GM19099 (cell line): Measurements from ENCODE around the gene FRS2.

Experiments
- POLR2A ChIP-seq: IDR thresholded peaks from 3 replicates; pipeline ENCODE4 v1.6.1; 2011; ENCODE audit warnings: low read depth; ENCODE audit not compliant: insufficient read length; ENCODE audit errors: extremely low read depth

Gene FRS2

DNA sequence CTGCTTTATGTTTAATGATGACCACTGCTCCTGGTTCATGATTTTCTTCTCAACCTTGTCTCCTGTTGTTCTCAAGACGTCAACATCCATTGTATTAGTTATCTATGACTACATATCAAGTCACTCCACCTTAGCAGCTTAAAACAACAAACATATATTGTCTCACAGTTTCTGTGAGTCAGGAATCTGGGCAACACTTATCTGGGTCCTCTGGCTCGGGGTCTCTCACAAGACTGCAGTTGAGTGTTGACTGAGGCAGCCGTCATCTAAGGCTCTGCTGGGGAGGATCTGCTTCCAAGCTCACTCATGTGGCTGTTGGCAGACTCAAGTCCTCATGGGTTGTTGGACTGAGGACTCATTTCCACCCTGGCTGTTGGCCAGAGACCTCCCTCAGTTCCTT is 27.3 kb upstream of the FRS2 start:
- TF ChIP-seq POLR2A = no peak

DNA sequence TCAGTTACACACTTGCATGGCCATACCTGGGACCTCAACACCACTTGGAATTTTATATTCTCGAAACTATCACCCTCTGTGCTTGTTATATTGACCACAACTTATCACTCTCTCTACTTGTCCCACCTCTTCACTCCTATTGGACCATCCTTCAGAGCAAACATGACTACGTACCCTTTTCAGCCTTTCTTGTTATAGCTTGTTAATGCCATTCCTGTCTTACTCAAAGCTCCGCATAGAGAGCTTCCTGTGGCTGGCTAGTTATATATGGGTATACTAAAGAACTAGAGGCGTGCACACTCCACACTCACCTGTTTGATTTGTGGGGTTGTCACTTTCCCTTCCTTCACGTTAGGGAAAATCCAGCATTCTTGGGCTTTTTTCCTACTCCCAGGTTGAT is 26.3 kb upstream of the FRS2 start:
- TF ChIP-seq POLR2A = no peak

DNA sequence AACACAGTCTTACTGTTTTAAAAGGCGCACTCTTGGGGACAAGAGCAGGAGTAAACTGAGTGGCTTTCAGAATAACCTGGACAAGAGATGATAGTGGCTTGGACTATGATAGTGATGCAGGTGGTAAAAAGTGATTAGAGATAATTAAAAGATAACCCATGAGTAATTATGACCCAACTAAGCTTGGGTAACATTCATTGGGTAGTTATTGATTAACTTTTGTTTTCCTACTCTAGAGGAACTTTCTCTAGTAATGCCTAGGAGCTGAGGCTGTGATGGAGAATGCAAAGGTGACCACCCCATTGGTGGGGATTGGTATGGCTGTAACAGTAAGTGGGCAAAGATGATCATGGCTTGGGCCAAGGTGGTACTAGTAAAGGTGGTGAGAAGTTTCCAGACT is 22.3 kb upstream of the FRS2 start:
- no peak for TF ChIP-seq POLR2A

DNA sequence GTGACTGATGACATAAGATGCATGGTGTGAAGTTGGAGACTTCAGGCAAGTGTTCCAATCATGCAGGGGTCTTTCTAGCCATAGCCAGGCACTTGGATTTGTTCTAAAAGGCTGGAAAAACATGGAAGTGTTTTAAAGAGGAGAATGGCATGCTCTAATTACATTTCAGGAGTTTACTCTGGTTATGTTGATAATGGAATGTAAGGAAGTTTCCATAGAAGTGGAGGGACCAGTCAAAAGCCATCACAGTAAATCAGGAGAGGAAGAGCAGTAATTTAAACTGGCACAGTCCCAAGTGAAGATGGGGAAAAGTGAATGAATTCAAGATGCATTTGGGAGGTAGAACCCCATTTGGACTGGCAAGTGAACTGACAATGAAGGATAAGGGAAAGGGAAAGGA is 13.9 kb upstream of the FRS2 start:
- no peak for TF ChIP-seq POLR2A

DNA sequence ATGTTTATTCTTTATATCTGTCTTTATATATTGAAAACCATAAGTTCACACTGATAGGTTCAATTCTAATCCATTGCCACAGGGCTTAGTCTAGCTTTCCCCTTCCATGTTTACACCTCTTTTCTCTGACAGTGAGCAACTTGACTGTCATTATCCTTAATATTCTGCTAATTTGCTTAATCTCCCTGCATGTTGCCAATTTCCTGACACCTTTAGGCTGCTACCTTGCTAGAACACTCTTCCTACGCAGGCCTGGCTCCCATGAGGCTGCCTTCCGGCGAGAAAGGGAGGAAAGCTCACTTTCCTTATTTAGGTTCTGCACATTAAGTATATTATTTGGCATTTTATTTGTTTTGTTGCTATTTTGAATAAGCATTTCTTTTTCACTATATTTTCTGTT is 12.8 kb upstream of the FRS2 start:
- no peak for TF ChIP-seq POLR2A

DNA sequence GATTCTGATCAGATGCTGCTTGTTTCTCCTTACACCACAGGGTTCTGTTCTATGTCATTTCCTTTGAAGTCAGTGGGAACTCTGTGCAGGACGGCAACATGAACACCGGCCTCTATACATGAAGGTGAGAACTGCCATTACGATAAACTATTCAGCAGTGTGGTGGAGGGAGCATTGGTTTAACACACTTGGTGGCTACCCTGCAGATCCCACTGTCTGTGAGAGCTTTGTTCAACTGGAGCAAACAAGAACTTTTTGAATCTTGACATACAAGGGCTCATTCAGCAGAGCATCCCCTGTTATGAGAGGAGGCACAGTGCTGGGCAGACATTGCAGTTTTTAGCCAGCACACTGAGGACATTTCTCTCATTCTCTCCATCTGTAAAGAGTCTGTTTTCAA is 10.7 kb upstream of the FRS2 start:
- TF ChIP-seq POLR2A = no peak

DNA sequence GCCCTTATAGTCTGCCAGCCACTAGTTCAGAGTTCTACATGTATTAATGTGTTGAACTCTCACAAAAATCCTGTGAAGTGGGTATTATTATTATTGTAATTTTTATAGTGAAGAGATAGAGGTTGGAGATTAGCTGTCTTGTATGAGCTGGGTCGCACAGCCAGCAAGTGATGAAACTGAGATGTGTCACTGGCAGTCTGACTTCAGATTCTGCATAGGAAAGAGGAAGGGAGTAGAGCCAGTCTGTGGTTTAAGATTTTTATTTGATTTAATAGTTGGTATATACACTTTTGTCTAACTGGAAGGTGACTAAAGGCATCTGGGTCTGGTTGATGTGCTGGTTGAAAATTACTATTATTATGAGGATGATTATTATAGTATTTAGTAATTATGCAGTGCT is 5.8 kb upstream of the FRS2 start:
- TF ChIP-seq POLR2A = no peak

DNA sequence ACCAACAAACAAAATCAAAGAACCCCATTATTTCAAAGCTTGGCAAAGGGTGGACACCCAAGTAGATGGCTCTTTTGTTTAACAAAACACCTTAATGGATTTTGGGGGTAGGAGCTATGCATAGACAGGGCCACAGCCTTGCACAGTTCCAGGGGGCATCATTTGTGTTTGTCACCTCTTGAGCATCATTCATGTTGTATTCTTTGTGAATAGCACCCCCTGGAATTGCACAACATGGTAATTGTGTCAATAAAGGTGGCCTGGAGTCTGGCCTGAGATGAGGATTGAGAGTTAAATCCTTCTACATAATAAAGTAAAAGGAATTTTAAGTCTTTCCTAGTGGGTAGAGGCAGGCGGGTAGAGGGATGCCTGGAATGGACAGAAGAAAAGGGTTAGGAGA is 3.3 kb upstream of the FRS2 start:
- no peak for TF ChIP-seq POLR2A

DNA sequence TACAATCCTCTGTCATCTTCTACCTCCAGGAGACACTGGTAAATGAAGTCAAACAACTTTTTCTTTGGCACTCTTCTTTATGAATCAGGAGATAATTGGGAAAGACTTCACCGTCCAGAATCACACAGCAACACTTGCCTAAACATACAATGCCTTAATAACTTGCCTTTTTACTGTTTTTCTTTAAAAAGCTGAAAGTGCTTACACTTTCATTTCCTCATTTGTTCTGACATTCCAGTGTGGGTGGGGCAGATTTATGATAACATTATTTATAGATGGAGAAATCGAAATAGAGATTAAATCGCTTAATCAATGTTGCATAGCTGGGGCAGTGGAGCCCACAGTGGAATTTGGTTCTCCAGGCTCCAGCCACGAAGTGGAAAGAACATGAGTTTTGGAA is 2.8 kb upstream of the FRS2 start:
- no peak for TF ChIP-seq POLR2A

DNA sequence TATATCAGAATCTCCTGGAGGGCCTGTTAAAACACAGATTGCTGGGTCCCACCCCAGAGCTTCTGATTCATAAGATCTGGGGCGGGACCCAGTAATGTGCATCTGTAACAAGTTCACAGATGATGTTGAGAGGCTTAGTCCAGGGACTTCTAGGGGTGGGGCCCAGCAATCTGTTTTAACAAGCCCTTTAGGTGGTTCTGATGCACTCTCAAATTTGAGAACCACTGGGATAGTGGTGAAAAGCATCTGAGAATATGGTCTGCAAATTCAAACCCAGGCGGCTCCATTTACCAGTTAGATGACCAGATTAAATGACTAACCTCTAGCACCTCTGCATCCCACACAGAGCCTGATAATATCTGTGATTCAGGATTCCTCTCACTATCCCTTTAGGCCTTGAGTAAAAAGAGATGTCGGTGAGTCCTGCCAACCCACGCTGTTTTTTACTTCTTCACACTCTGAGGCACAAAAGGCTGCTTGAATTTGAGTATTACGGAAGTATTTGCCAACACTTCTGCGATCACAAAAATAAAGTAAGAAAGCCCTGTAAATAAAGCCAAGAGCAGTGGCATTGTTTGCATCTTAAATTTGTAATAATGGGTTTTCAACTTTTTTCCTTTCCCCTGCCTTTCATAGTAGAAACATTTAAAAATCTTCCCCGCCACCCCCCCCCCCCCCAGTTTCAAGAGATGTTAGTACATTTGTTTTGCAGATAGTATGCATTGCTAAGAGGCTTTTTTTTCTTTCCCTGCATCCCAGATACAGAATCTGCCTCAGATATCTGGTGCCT is 1.8 kb upstream of the FRS2 start:
- TF ChIP-seq POLR2A = no peak

DNA sequence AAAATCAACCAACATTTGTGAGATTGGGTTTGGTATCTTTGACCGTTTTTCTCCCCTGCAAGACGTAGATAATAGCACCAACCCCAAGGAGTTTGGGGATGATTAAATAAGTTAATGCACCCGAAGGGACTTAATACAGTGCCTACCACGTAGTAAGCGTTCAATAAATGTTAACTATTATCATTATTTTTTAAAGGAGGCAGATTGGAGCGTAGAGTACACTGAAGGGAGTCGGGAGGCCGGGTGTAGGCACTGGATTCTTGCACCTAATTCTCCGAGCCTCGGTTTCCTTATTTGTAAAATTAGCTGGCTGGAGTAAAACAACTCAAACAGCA is 367 bp upstream of the FRS2 start:
- TF ChIP-seq POLR2A = no peak

DNA sequence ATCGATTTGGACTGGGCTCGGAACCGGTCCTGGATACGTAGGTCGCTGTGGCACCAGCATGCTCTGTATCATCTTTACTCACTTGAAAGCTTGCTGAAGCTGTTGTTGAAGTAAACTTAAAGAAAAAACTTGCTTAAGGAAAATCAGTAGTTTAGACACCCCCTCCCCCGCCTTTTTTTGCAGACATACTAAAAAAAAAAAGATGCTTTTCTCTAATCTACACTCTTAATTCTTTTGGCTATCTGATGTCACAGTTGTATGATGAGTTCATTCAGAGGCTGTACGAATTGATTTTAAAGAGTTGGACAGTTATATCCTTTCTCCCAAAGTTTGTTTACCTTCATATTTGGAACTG is 865 bp downstream of the FRS2 start:
- no peak for TF ChIP-seq POLR2A

DNA sequence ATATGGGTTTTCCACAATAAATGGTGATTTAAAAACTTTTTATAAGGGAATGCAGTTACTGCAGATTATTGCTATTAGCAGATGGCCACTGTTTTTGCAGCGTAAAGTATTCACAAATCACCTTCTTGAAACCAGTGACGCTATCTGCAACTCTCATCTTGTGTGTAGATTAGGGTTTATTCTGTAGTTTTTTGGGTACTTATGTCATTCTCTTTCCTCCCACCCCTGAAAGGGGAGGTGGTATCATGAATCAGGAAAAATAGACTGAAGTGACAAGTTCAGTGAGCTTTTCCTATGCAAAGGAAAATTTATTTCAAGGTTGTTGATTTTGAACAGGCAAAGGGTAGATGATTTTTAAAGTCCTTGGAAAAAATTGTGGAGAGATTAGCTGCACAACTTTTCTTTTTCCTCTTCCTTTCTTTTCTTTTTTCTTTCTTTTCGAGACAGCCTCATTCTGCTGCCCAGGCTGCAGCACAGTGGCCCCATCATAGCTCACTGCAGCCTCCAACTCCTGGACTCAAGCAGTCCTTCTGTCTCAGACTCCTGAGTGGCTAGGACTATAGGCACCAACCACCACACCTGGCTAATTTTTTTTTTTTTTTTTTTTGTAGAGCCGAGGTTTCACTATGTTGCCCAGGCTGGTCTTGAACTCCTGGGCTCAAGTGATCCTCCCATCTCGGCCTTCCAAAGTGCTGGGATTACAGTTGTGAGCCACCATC is 1.6 kb downstream of the FRS2 start:
- TF ChIP-seq POLR2A = no peak

DNA sequence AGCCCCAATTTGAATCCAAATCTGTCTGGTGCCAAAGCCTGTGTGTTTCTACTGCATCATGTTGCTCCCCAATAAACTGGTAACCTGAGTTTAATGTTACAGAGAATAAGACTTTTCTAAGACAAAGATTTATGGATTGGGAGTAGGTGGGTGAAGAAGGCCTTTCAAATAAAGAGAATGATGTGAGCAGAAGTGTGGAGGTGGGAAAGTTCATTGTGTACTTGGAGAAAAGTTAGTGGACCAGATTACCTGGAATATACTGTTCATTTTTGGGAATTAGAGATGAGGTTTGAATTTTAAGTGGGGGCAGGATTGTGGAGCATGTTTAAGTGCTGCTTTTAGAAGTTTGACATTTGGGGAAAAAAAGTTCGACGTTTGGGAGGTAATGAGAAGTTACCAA is 3.1 kb downstream of the FRS2 start:
- no peak for TF ChIP-seq POLR2A

DNA sequence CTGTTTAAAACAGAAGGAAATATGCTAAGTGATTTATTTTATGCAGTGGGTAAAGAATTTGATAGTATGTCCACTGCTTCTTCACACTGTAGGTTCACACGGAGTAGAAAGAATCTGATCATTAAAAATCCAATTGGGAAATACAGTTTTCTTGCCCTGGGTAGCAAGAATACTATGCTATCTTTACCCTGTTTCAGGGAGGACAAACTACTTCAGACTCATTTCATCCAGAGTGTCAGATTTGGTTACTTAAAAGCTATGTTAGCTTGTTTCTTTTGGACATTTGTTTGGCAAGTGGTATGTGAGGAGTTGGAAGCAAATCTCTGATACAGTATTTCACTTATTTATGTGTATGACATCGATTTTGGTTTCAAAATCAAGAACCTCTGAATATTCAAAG is 4.3 kb downstream of the FRS2 start:
- TF ChIP-seq POLR2A = no peak

DNA sequence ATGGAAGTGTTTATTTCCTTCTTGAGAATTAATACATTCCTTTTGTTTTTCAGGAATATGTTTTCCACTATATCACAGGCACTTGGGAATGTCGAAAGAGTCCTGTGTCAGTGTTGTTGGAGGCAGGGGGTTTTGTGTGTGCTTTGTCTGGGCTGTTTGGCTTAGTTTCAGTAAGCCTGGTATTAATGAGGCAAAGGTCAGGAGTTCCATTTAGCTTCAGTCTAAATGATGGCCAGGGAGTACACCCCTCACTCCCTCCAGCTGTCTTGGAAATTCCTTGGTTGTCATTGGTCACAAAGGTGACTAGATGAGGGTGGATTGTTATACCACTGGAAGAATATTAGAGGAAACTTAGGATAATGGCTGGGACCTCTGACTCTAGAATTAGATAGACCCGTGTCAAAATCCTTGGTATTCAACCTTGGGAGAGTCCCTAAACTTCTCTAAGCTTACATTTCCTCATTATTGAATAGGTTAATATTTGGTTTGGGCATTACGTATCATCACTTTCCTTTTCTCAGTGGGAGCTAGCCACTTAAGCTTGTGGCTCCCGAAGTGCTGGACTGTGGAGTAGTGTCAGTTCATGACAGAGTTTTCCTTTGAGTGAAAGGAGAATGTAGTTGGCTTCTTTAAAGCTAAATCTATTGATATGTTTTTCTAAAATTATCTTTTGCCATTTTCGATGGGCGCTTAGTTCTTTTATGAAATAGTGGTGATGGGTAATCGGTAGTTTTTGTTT is 5.2 kb downstream of the FRS2 start:
- no peak for TF ChIP-seq POLR2A
